OCI-LY3 (cell line): ENCODE results near the gene LGALS7B.

Experiments used
- EZH2phosphoT487 ChIP-seq: fragments of 200-600 bp; shearing (Covaris generic); IDR thresholded peaks from 2 replicates; pipeline ENCODE4 v1.6.1; 2018; ENCODE audit warnings: antibody characterized with exemption, mixed run types, low read depth
- TF ChIP-seq, protein P1 (sequence below): fragments of 200-600, 300-600 bp; sonication (generic); IDR thresholded peaks from 2 replicates; pipeline ENCODE4 v1.5.1; 2014; ENCODE audit warnings: antibody characterized with exemption, low read length, low read depth

DNA sequence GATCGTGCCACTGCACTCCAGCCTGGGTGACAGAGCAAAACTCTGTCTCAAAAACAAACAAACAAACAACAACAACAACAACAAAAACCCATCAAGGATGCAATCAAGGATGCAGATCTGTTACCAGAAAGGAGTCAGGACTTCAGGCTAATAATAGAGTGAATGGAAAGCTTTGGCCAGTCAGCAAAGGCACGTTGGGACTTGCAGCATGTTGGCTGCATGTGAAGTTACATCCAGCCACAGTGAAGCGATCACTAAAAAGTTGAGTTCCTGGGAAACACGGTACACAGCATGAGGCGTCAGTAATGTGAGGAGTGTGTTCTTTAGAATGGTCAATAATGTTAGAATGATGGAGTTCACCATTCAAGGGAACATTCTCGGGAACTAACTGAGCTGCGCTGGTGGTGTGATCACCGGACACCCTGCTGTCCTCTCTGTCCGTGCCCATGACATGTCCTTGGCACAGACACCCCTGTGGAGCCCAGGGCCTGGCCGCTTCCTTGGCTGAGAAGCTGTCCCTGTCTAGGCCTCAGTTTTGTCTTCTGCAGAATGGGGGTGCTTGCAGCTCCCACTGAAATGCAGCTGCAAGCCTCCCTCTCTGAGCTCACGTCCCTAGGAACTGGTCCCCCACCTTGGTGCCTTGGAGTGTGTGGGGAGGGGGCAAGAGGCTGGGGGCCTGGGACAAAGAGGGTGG lies 2.3 kb upstream of the LGALS7B start:
- TF ChIP-seq, protein P1, sequence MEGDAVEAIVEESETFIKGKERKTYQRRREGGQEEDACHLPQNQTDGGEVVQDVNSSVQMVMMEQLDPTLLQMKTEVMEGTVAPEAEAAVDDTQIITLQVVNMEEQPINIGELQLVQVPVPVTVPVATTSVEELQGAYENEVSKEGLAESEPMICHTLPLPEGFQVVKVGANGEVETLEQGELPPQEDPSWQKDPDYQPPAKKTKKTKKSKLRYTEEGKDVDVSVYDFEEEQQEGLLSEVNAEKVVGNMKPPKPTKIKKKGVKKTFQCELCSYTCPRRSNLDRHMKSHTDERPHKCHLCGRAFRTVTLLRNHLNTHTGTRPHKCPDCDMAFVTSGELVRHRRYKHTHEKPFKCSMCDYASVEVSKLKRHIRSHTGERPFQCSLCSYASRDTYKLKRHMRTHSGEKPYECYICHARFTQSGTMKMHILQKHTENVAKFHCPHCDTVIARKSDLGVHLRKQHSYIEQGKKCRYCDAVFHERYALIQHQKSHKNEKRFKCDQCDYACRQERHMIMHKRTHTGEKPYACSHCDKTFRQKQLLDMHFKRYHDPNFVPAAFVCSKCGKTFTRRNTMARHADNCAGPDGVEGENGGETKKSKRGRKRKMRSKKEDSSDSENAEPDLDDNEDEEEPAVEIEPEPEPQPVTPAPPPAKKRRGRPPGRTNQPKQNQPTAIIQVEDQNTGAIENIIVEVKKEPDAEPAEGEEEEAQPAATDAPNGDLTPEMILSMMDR: no peak
- no peak for TF ChIP-seq EZH2phosphoT487
